Mesenchymal stem cell (in vitro differentiated cells and primary cell): Measurements from ENCODE around the gene CREB3L4.

Experiments
- DNase-seq: peaks from one replicate; pipeline ENCODE4 v3.0.0-alpha.2; 2013
- H2AFZ ChIP-seq: one replicate; pipeline ENCODE4 v1.6.1; 2013; ENCODE audit warnings: low read depth, mild to moderate bottlenecking, control low read depth, inconsistent platforms, low read length, moderate library complexity
- H2AK5ac ChIP-seq: 2 replicates; pipeline ENCODE4 v1.6.1; 2013; ENCODE audit warnings: low read length, moderate library complexity, mild to moderate bottlenecking, inconsistent platforms; ENCODE audit not compliant: severe bottlenecking
- H2BK120ac ChIP-seq: one replicate; pipeline ENCODE4 v1.6.1; 2013; ENCODE audit warnings: low read depth, mild to moderate bottlenecking, inconsistent platforms, low read length, moderate library complexity
- H2BK12ac ChIP-seq, 2 experiments: one replicate each; pipeline ENCODE4 v1.6.1; 2013; ENCODE audit warnings: inconsistent platforms in 2 of 2, low read length in 2 of 2, mild to moderate bottlenecking in 2 of 2, moderate library complexity in 2 of 2, control low read depth in 1 of 2
- H2BK15ac ChIP-seq: one replicate; pipeline ENCODE4 v1.6.1; 2013; ENCODE audit warnings: mild to moderate bottlenecking, low read depth, inconsistent platforms; ENCODE audit not compliant: poor library complexity, severe bottlenecking
- H2BK5ac ChIP-seq: 2 replicates; pipeline ENCODE4 v1.6.1; 2013; ENCODE audit warnings: low read depth, mild to moderate bottlenecking, low read length, control low read depth, inconsistent platforms; ENCODE audit not compliant: poor library complexity, severe bottlenecking
- H3K14ac ChIP-seq, 2 experiments: one replicate each; pipeline ENCODE4 v1.6.1; 2013; ENCODE audit warnings: inconsistent platforms in 2 of 2, low read length in 2 of 2, control low read depth in 1 of 2, mild to moderate bottlenecking in 1 of 2, moderate library complexity in 1 of 2
- H3K18ac ChIP-seq, 2 experiments: one replicate each; pipeline ENCODE4 v1.6.1; 2013; ENCODE audit warnings: inconsistent platforms in 2 of 2, low read length in 2 of 2, control low read depth in 1 of 2, low read depth in 1 of 2, mild to moderate bottlenecking in 1 of 2
- H3K23ac ChIP-seq, 2 experiments: one replicate each; pipeline ENCODE4 v1.6.1; 2013; ENCODE audit warnings: inconsistent platforms in 2 of 2, low read length in 2 of 2, mild to moderate bottlenecking in 2 of 2, moderate library complexity in 2 of 2, control low read depth in 1 of 2
- H3K27ac ChIP-seq: 2 replicates; pipeline ENCODE4 v1.5.1; 2013; ENCODE audit warnings: mild to moderate bottlenecking, moderate library complexity, low read length, control low read depth, inconsistent platforms; ENCODE audit not compliant: poor library complexity, severe bottlenecking
- H3K27me3 ChIP-seq, 2 experiments: 2 replicates each; pipeline versions ENCODE4 v1.6.1 to v1.7.0; 2013; ENCODE audit warnings: low read length in 2 of 2, mild to moderate bottlenecking in 2 of 2, moderate library complexity in 2 of 2, control low read depth in 1 of 2, inconsistent platforms in 1 of 2; ENCODE audit not compliant: control insufficient read depth in 1 of 2, insufficient read depth in 1 of 2
- H3K36me3 ChIP-seq, 2 experiments: 2 replicates each; pipeline versions ENCODE4 v1.6.1 to v1.7.0; 2013; ENCODE audit warnings: low read length in 2 of 2, control low read depth in 1 of 2, inconsistent platforms in 1 of 2, low read depth in 1 of 2, mild to moderate bottlenecking in 1 of 2; ENCODE audit not compliant: insufficient read depth in 2 of 2, control insufficient read depth in 1 of 2
- H3K4ac ChIP-seq, 2 experiments: one replicate each; pipeline ENCODE4 v1.6.1; 2013; ENCODE audit warnings: inconsistent platforms in 2 of 2, low read length in 2 of 2, mild to moderate bottlenecking in 2 of 2, moderate library complexity in 2 of 2, control low read depth in 1 of 2, low read depth in 1 of 2
- H3K4me1 ChIP-seq: 2 replicates; pipeline ENCODE4 v1.6.1; 2013; ENCODE audit warnings: low read depth, low read length, control low read depth; ENCODE audit not compliant: control insufficient read depth, insufficient read depth
- H3K4me2 ChIP-seq: 2 replicates; pipeline ENCODE4 v1.6.1; 2013; ENCODE audit warnings: low read length, mild to moderate bottlenecking, inconsistent platforms; ENCODE audit not compliant: poor library complexity, severe bottlenecking
- H3K4me3 ChIP-seq, 2 experiments: 2 replicates each; pipeline versions ENCODE4 v1.5.1 to v1.7.0; 2013; ENCODE audit warnings: low read length in 2 of 2, mild to moderate bottlenecking in 2 of 2, control low read depth in 1 of 2, low read depth in 1 of 2; ENCODE audit not compliant: insufficient read depth in 1 of 2
- H3K79me1 ChIP-seq: replicated peaks from 2 replicates; pipeline ENCODE4 v1.6.1; 2013; ENCODE audit warnings: mild to moderate bottlenecking, control low read depth, low read length, inconsistent platforms; ENCODE audit not compliant: poor library complexity, severe bottlenecking
- H3K9ac ChIP-seq: 2 replicates; pipeline ENCODE4 v1.7.0; 2013; ENCODE audit warnings: mild to moderate bottlenecking, low read length, moderate library complexity
- H3K9me3 ChIP-seq: 2 replicates; pipeline ENCODE4 v1.7.0; 2013; ENCODE audit warnings: mild to moderate bottlenecking, low read length; ENCODE audit not compliant: control insufficient read depth
- H4K8ac ChIP-seq: one replicate; pipeline ENCODE4 v1.6.1; 2013; ENCODE audit warnings: inconsistent platforms, mild to moderate bottlenecking, low read length, moderate library complexity
- H4K91ac ChIP-seq: one replicate; pipeline ENCODE4 v1.6.1; 2013; ENCODE audit warnings: mild to moderate bottlenecking, low read length, inconsistent platforms
- WGBS: methylation state at CpG from one replicate; pipeline ENCODE4 v1.1.7; 2013; ENCODE audit warnings: mixed read lengths; 5-methylcytosine and 5-hydroxymethylcytosine counted together

The CREB3L4 gene

GRCh38 chr1:153944005-153944826, 23.5 kb upstream of the CREB3L4 start:
- H2BK120ac ChIP-seq: no peak overlapping the region
- H2AFZ ChIP-seq: no peak overlapping the region
- no peak overlapping the region for H3K18ac ChIP-seq
- peak overlapping the region; percentile 20 for H4K91ac ChIP-seq
- no peak overlapping the region for H3K23ac ChIP-seq
- WGBS: 95% methylated on average over 14 of the region's 15 CpGs
- no peak overlapping the region for H3K4ac ChIP-seq
- H2AK5ac ChIP-seq: no peak overlapping the region
- H2BK15ac ChIP-seq: peak overlapping the region; percentile 86
- peak overlapping the region; percentile 96 for H3K9ac ChIP-seq
- H3K79me1 ChIP-seq: peaks cover 47% of the 10 kb centered on the region
- H3K14ac ChIP-seq: no peak overlapping the region
- H2BK5ac ChIP-seq: no peak overlapping the region
- no peak overlapping the region for H4K8ac ChIP-seq
- H3K27ac ChIP-seq: no peak overlapping the region
- H3K4me1 ChIP-seq: peaks cover 12% of the 10 kb centered on the region
- H3K27me3 ChIP-seq: no peaks in the 10 kb centered on the region
- H3K4me2 ChIP-seq: no peak overlapping the region
- no peaks in the 10 kb centered on the region for H3K9me3 ChIP-seq
- DNase-seq: peak; percentile 20
- H3K4me3 ChIP-seq: peak overlapping the region in 1 of 2 experiments; percentile 9
- peaks cover 65 to 68% of the 10 kb centered on the region in 2 experiments for H3K36me3 ChIP-seq
- H2BK12ac ChIP-seq: no peak overlapping the region

- Histone ChIP-seq H3K36me3 (peaks cover 63 to 66% of the 10 kb centered on the region in 2 experiments), H4K91ac (no peak overlapping the region), H2BK12ac (peak overlapping the region in 1 of 2 experiments; percentile 59), H3K4me3 (peak overlapping the region in 1 of 2 experiments; percentile 94), H2AFZ (no peak overlapping the region), H2BK5ac (no peak overlapping the region), H3K18ac (peak overlapping the region in 1 of 2 experiments; percentile 98), H3K79me1 (peaks cover 47% of the 10 kb centered on the region), H3K9ac (peak overlapping the region; percentile 96), H3K27ac (no peak overlapping the region), H3K4me2 (peak overlapping the region; percentile 83), H3K9me3 (no peaks in the 10 kb centered on the region), H3K14ac (no peak overlapping the region), H3K23ac (no peak overlapping the region), H2AK5ac (no peak overlapping the region), H3K4ac (peak overlapping the region in 1 of 2 experiments; percentile 1), H2BK15ac (no peak overlapping the region), H3K4me1 (peaks cover 12% of the 10 kb centered on the region), H4K8ac (peak overlapping the region; percentile 1), H3K27me3 (no peaks in the 10 kb centered on the region), H2BK120ac (no peak overlapping the region)
- no peak for DNase-seq
- WGBS: 93% methylated on average over 3 of the region's 3 CpGs
These were observed 22.9 kb upstream of the CREB3L4 start for GRCh38 chr1:153944827-153945117.

GRCh38 chr1:153945131-153945794, 22.4 kb upstream of the CREB3L4 start:
- Histone ChIP-seq H2AFZ (no peak overlapping the region), H3K9me3 (no peaks in the 10 kb centered on the region), H3K23ac (peak overlapping the region in 1 of 2 experiments; percentile 57), H3K27me3 (no peaks in the 10 kb centered on the region), H4K91ac (peak overlapping the region; percentile 84), H4K8ac (peak overlapping the region; percentile 83), H3K4me1 (peaks cover 12% of the 10 kb centered on the region), H3K36me3 (peaks cover 61 to 63% of the 10 kb centered on the region in 2 experiments), H2BK15ac (peak overlapping the region; percentile 30), H3K79me1 (peaks cover 46% of the 10 kb centered on the region), H3K4ac (peak overlapping the region; percentile 1 to 92), H3K14ac (peak overlapping the region in 1 of 2 experiments; percentile 74), H3K4me3 (peak overlapping the region; percentile 87 to 94), H3K27ac (no peak overlapping the region), H2BK5ac (no peak overlapping the region), H3K9ac (peak overlapping the region; percentile 96), H3K18ac (peak overlapping the region; percentile 37 to 98), H2AK5ac (no peak overlapping the region), H2BK120ac (peak overlapping the region; percentile 12), H3K4me2 (peak overlapping the region; percentile 83), H2BK12ac (peak overlapping the region in 1 of 2 experiments; percentile 59)
- DNase-seq: peak; percentile 73
- 59% methylated on average over 12 of the region's 12 CpGs for WGBS
